Astrocyte of the cerebellum (primary cell): Measurements from ENCODE around the gene TTLL12.

ENCODE experiments used
- DNase-seq: peaks from one replicate; pipeline ENCODE4 v3.0.0-alpha.2; 2011; ENCODE audit warnings: low read depth
- H3K4me3 ChIP-seq: 2 replicates; pipeline ENCODE4 v1.5.1; 2011; ENCODE audit warnings: mild to moderate bottlenecking, low read depth, low read length, moderate library complexity
- in situ Hi-C: cut with HindIII; loops from 2 replicates; pipeline ENCODE4 v1.10.0; 2017; ENCODE audit warnings: low sequenced_read_pairs
- TF ChIP-seq, protein P1 (sequence below): IDR thresholded peaks from 2 replicates; pipeline ENCODE4 v1.5.1; 2012; ENCODE audit warnings: low read length, low read depth, moderate library complexity, mild to moderate bottlenecking; ENCODE audit errors: missing control alignments

TTLL12 gene

DNA sequence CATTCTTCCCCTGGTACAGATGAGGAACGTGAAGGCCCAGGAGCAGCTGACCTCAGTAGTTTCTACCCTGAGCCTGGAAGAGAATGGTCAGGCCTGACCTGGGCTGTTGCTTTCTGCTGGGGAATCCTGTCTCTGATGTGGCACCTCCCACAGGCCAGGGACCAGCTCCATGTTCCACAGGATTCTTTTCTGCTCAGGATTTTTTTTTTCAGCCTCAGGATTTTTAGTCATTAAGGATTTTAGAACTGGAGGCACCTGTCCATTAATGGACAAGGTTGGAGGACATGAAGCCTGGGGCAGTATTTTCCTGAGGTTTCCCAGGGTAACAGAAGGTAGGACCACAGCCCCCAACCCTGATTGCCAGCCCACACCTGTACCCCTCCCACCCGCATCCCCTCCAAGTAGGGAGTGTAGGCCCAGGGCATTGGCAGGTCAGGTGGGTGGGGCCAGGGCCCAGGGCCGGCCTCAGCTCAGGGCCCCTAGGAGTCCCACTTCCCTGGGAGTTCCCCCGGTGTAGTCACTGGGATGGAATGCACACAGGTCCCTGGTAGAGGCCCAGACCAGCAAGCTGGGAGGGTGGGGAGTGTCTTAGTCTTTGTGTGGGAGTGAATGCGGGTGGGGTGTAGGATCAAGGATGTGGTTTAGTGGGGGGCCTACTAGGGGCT is 60.3 kb downstream of the TTLL12 start:
- no peak overlapping the region for H3K4me3 ChIP-seq
- DNase-seq, result peak; percentile 19
- in situ Hi-C loops, result no loop called here
- TF ChIP-seq, protein P1, sequence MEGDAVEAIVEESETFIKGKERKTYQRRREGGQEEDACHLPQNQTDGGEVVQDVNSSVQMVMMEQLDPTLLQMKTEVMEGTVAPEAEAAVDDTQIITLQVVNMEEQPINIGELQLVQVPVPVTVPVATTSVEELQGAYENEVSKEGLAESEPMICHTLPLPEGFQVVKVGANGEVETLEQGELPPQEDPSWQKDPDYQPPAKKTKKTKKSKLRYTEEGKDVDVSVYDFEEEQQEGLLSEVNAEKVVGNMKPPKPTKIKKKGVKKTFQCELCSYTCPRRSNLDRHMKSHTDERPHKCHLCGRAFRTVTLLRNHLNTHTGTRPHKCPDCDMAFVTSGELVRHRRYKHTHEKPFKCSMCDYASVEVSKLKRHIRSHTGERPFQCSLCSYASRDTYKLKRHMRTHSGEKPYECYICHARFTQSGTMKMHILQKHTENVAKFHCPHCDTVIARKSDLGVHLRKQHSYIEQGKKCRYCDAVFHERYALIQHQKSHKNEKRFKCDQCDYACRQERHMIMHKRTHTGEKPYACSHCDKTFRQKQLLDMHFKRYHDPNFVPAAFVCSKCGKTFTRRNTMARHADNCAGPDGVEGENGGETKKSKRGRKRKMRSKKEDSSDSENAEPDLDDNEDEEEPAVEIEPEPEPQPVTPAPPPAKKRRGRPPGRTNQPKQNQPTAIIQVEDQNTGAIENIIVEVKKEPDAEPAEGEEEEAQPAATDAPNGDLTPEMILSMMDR, result no peak

DNA sequence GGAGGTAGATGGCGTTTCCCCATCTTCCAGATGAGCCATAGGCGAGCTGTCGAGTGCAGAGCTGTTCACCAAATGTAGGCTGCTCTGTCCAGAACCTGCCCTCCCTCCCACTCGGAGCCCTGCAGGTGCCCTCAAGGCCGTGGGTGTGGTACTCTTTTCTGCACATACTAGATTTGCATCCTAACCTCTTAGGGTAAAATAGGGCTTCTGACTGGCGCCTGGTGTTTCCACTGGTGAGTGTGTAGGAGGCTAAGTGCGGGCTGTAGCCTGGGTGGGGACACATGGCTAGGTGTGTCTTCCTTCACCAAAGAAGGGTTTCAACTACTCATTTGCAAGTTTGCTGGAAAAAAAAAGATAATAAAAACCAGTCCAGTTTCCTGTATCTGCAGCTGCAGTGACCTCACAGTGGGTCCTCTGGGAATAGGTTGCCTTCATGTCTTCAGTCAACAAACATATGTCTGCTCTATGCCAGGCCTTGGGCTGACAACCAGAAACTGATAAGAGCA is 67.9 kb downstream of the TTLL12 start:
- H3K4me3 ChIP-seq, result no peak overlapping the region
- no peak for DNase-seq
- in situ Hi-C loops, result no loop called here
- TF ChIP-seq, protein P1, result no peak

DNA sequence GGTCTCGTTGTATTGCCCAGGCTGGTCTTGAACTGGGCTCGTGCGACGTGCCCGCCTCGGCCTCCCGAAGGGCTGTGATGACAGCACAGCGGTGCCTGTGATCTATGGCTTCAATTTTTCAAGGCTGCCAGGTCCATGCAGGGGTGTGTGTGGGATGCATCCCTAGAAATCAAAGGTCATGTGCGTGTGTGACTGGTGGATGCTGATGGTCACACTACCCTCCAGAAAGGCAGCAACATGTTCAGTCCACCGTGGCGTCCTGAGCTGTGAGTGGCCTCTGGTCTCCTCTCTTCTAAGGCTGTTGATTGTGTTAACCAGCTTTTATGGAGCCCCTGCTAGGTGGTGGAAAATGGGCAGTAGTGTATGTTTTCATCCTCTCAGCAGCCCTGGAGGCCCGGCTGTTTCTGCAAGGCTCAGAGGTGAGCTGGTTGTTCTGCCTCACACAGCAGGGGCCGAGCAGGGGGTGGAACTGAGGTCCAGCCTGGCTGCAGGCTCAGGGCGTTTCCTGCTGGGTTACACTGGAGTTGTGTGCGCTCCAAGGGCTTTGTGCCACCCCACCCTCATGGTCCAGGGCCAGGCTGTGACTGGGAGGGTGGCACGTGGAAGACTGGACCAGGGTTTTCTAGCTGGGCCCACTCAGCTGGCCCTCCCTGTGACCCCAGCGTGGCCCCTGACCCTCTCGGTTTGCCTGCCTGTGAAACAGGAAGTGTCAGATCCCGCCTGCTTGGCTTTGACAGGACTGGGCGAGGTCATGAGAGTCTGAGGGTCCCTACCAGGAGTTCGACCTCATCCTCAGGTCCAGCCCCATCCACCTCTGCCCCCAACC is 68.7 kb downstream of the TTLL12 start:
- TF ChIP-seq, protein P1, result no peak
- in situ Hi-C loops, result no loop called here
- no peak overlapping the region for H3K4me3 ChIP-seq
- no peak for DNase-seq

DNA sequence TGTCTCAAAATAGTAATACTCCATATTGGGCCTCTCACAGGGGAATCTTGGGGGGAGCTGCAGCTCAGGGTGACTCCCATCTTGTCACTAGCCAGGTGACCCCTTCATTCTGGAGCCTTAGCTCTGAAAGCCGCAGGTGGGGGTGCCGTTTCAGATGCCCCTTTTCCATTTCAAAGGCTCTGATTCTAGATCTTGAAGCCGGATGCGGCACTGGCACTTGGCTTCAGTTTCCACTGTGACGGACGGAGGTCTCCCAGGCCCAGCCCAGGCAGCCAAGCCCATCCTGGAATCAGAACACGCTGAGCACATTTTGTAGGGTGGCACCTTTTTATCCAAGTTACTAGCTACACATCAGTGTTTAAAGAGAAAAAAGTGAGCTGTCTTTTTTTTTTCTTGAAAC is 70.0 kb downstream of the TTLL12 start:
- no peak overlapping the region for H3K4me3 ChIP-seq
- DNase-seq, result no peak
- in situ Hi-C loops, result no loop called here
- TF ChIP-seq, protein P1, result no peak
